Measurements from ENCODE around the gene CKLF.
"Not testable (repeated sequence)": the region's sequence is repeated elsewhere in the genome, so short reads cannot be mapped to it uniquely, and the experiment has no call there.

Gene CKLF

GRCh38 chr16:66563574-66564334 lies 11.4 kb downstream of the CKLF start:
- DNase-seq (ENCODE audit: extremely low spot score, insufficient read length, low read depth) (no peak), FAIRE-seq (no peak)

- DNase-seq (ENCODE audit: extremely low spot score, insufficient read length, low read depth) (no peak), FAIRE-seq (no peak)
These were observed 13.9 kb downstream of the CKLF start, which contains the start of gene CMTM1 for GRCh38 chr16:66566051-66566901. Gene CMTM1, plus strand, starts transcription at chr16:66566439. Its CDS starts 75 bp downstream, at chr16:66566514.

GRCh38 chr16:66567270-66567669 lies 14.9 kb downstream of the CKLF start:
- DNase-seq (ENCODE audit: extremely low spot score, insufficient read length, low read depth); FAIRE-seq: not testable (repeated sequence)

GRCh38 chr16:66568355-66568754 lies 16.0 kb downstream of the CKLF start:
- FAIRE-seq (no peak), DNase-seq (ENCODE audit: extremely low spot score, insufficient read length, low read depth) (no peak)

- no peak for DNase-seq (ENCODE audit: extremely low spot score, insufficient read length, low read depth)
- FAIRE-seq = no peak
These were observed 16.8 kb downstream of the CKLF start for GRCh38 chr16:66569131-66569530.

GRCh38 chr16:66569827-66570405 lies 17.5 kb downstream of the CKLF start:
- FAIRE-seq (no peak), DNase-seq (ENCODE audit: extremely low spot score, insufficient read length, low read depth) (no peak)

GRCh38 chr16:66572356-66572755 lies 20.0 kb downstream of the CKLF start:
- no peak for DNase-seq (ENCODE audit: extremely low spot score, insufficient read length, low read depth)
- no peak for FAIRE-seq

GRCh38 chr16:66574081-66574480 lies 21.7 kb downstream of the CKLF start:
- FAIRE-seq = no peak
- DNase-seq (ENCODE audit: extremely low spot score, insufficient read length, low read depth) = no peak

- FAIRE-seq (no peak), DNase-seq (ENCODE audit: extremely low spot score, insufficient read length, low read depth) (no peak)
These were observed 22.2 kb downstream of the CKLF start for GRCh38 chr16:66574531-66574930.

GRCh38 chr16:66575060-66575459 lies 22.7 kb downstream of the CKLF start:
- DNase-seq (ENCODE audit: extremely low spot score, insufficient read length, low read depth) (no peak), FAIRE-seq (no peak)

- no peak for FAIRE-seq
- DNase-seq (ENCODE audit: extremely low spot score, insufficient read length, low read depth) = no peak
These were observed 23.9 kb downstream of the CKLF start for GRCh38 chr16:66576296-66576695.

- no peak for DNase-seq (ENCODE audit: extremely low spot score, insufficient read length, low read depth)
- FAIRE-seq = no peak
These were observed 26.5 kb downstream of the CKLF start, which contains the start of gene CMTM2 for GRCh38 chr16:66578651-66579531. Gene CMTM2, plus strand, starts transcription at chr16:66579463. Its CDS starts 145 bp downstream, at chr16:66579608.

GRCh38 chr16:66580605-66581209 lies 28.3 kb downstream of the CKLF start:
- no peak for DNase-seq (ENCODE audit: extremely low spot score, insufficient read length, low read depth)

GRCh38 chr16:66581246-66581952 lies 29.0 kb downstream of the CKLF start:
- no peak for DNase-seq (ENCODE audit: extremely low spot score, insufficient read length, low read depth)
- no peak for FAIRE-seq

More at GRCh38 chr16:66580605-66581209, 28.3 kb downstream of the CKLF start:
- no peak for FAIRE-seq

- no peak for DNase-seq (ENCODE audit: extremely low spot score, insufficient read length, low read depth)
- no peak for FAIRE-seq
These were observed 33.3 kb downstream of the CKLF start for GRCh38 chr16:66585481-66586239.

GRCh38 chr16:66587881-66588600 lies 35.7 kb downstream of the CKLF start:
- no peak for FAIRE-seq

GRCh38 chr16:66588981-66589713 lies 36.8 kb downstream of the CKLF start:
- peak; percentile 44 for DNase-seq (ENCODE audit: extremely low spot score, insufficient read length, low read depth)
- FAIRE-seq = no peak

More at GRCh38 chr16:66587881-66588600, 35.7 kb downstream of the CKLF start:
- DNase-seq (ENCODE audit: extremely low spot score, insufficient read length, low read depth) = no peak

All from GM18507 (cell line).